Dermis microvascular lymphatic vessel endothelial cell (primary cell): ENCODE results near the gene SPATA2L. TPM values are rescaled to one million over a fixed set of nuclear protein-coding genes. Genes with fewer than 3 reads are reported as not detected.

Experiments
- DNase-seq, 2 donors: peaks; one replicate each; pipeline versions ENCODE4 v3.0.0 to v3.0.0-alpha.2; 2010; ENCODE audit warnings: low read depth in 2 of 2
- total RNA-seq: library from RNA; depleted of rRNA; stranded (reverse); fragments of >200 nt; gene quantifications from 2 replicates; pipeline ENCODE4 v1.2.1, GENCODE V29; 2014

SPATA2L gene
- total RNA-seq, 1 donor from 2014 or later: 10.0 TPM

GRCh38 chr16:89656435-89657121 lies 44.9 kb downstream of the SPATA2L start:
- DNase-seq: no peak

DNA sequence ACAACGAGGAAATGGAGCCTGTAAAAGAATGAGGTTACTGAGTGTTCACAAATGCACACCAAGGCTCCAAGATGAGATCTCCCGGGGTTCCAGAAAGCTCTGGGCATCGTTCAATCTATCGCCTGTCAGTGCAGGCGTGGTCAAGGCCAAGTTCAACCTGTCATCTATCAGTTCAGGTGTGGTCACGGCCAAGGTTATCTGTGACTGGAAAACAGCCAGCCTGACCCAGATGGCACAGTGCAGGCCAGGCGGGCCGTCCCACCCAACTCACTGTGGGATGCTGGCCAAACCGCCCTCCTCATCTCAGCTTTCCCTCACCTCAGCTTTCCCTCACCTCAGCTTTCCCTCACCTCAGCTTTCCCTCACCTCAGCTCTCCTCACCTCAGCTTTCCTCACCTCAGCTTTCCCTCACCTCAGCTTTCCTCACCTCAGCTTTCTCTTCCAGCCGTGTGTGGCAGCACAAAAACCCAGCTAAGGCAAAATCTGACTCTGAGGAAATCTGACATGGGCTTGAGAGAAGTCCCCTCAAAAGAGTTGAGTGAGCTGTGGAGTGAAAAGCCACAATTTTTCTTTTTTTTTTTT lies 46.4 kb downstream of the SPATA2L start:
- no peak for DNase-seq

GRCh38 chr16:89653656-89654295 lies 47.7 kb downstream of the SPATA2L start:
- DNase-seq: no peak

DNA sequence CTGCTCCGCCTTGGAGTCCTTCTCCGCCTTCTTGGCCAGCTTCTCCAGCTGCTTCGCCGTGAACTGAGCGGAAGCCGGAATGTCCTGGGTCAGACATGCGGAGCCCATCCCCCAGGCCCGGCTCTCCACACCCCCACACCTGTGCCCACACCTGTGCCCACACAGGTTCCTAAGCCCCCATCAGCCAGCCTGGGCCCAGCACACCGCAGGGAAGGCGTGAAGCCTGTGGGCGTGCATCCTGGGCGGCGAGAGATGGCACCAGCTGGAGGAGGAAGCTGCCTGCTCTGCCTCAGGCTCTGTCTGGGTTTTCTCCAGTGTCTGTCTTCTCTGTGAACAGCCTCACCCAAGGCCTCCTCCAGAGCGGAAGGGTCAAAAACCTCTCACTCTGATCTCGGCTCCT lies 49.9 kb downstream of the SPATA2L start:
- no peak for DNase-seq

DNA sequence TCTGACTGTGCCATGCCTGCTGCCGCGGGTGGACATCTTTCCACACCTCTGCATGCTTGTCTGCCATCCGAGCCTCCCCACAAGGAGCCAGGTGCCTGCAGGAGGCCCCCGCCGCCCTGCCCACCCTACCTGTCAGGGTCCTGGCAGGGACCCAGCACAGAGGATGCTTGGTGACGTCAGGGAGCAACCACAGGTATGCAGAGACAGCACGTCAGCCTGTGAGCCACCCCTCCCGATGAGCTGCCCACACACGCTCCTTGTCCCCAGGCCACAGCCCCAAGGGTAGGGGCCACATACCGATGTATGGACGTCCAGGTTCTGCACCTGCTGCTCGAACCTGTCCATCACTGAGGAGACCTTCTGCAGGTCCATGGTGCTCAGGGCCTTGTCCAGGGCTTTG lies 54.6 kb downstream of the SPATA2L start:
- no peak for DNase-seq

Other genes starting within 250 kb of the SPATA2L start
- 33.1 and 55.5 TPM in 2 replicates for gene ANKRD11, start 211.1 kb downstream of the SPATA2L start, total RNA-seq
- 93.1 and 118 TPM in 2 replicates for gene SPG7, start 193.3 kb downstream of the SPATA2L start, total RNA-seq
- 2,608 and 3,128 TPM in 2 replicates for gene RPL13, start 141.0 kb downstream of the SPATA2L start, total RNA-seq
- gene CPNE7, start 125.9 kb downstream of the SPATA2L start, total RNA-seq: 0.25 and 2.4 TPM in 2 replicates
- 0.13 TPM in 2 replicates for gene DPEP1, start 88.1 kb downstream of the SPATA2L start, total RNA-seq
- 63.4 and 87.0 TPM in 2 replicates for gene CHMP1A, start 44.0 kb downstream of the SPATA2L start, total RNA-seq
- 1.0 and 1.5 TPM in 2 replicates for gene SPATA33, start 43.9 kb downstream of the SPATA2L start, total RNA-seq
- 28.2 and 37.7 TPM in 2 replicates for gene CDK10, start 15.0 kb downstream of the SPATA2L start, total RNA-seq
- 4.1 and 8.6 TPM in 2 replicates for gene VPS9D1, start 19.2 kb upstream of the SPATA2L start, total RNA-seq
- 9.0 and 18.0 TPM in 2 replicates for gene ZNF276, start 19.8 kb upstream of the SPATA2L start, total RNA-seq
- 8.9 and 12.1 TPM in 2 replicates for gene FANCA, start 114.9 kb upstream of the SPATA2L start, total RNA-seq
- gene SPIRE2, start 126.8 kb upstream of the SPATA2L start, total RNA-seq: 1.0 and 2.4 TPM in 2 replicates
- gene TCF25, start 171.9 kb upstream of the SPATA2L start, total RNA-seq: 132 and 154 TPM in 2 replicates
- 1.0 and 1.1 TPM in 2 replicates for gene MC1R, start 217.2 kb upstream of the SPATA2L start, total RNA-seq
- 76.0 and 137 TPM in 2 replicates for gene TUBB3, start 221.6 kb upstream of the SPATA2L start, total RNA-seq
- gene DEF8, start 247.1 kb upstream of the SPATA2L start, total RNA-seq: 83.8 and 95.1 TPM in 2 replicates